Endothelial cell (in vitro differentiated cells): ENCODE data around the gene ZSWIM6. TPM values are rescaled to one million over a fixed set of nuclear protein-coding genes. Genes with fewer than 3 reads are reported as not detected.

Experiments used
- DNase-seq: peaks from one replicate; pipeline ENCODE4 v3.0.0; 2021; ENCODE audit warnings: low spot score
- H3K27ac Mint-ChIP-seq: one replicate; pipeline ENCODE4 v1.8.0; 2021; ENCODE audit warnings: mixed read lengths, inconsistent platforms; ENCODE audit not compliant: unreplicated experiment
- H3K27me3 Mint-ChIP-seq: one replicate; pipeline ENCODE4 v1.8.0; 2021; ENCODE audit warnings: mild to moderate bottlenecking, moderate library complexity, mixed read lengths, inconsistent platforms; ENCODE audit not compliant: unreplicated experiment
- H3K36me3 Mint-ChIP-seq: one replicate; pipeline ENCODE4 v1.8.0; 2021; ENCODE audit warnings: mild to moderate bottlenecking, low read depth, mixed read lengths, inconsistent platforms; ENCODE audit not compliant: unreplicated experiment
- H3K4me1 Mint-ChIP-seq: one replicate; pipeline ENCODE4 v1.8.0; 2021; ENCODE audit warnings: mild to moderate bottlenecking, mixed read lengths, inconsistent platforms; ENCODE audit not compliant: unreplicated experiment
- H3K4me3 Mint-ChIP-seq: one replicate; pipeline ENCODE4 v1.8.0; 2021; ENCODE audit warnings: mild to moderate bottlenecking, mixed read lengths, inconsistent platforms; ENCODE audit not compliant: unreplicated experiment
- H3K9me3 Mint-ChIP-seq: one replicate; pipeline ENCODE4 v1.8.0; 2021; ENCODE audit warnings: mixed read lengths, inconsistent platforms; ENCODE audit not compliant: unreplicated experiment
- total RNA-seq: library from RNA; stranded (reverse); fragmentation: NEBNext Ultra II Directional; extraction: Animal tissue kit (Norgen Biotek cat#: 25700); gene quantifications from one replicate; pipeline ENCODE4 v1.2.1, GENCODE V29; 2021; ENCODE audit not compliant: unreplicated experiment
- TF ChIP-seq, protein P1 (sequence below): fragments of 200-600 bp; sonication (generic); IDR thresholded peaks from one replicate; pipeline ENCODE4 v1.5.0; 2021; ENCODE audit warnings: antibody characterized with exemption; ENCODE audit not compliant: unreplicated experiment

ZSWIM6 gene
- total RNA-seq, 1 donor from 2014 or later: 77.0 TPM

GRCh38 chr5:61496446-61496845 lies 164.4 kb downstream of the ZSWIM6 start:
- DNase-seq: no peak
- H3K27me3 Mint-ChIP-seq: peaks cover 2% of the 10 kb centered on the region
- H3K4me3 Mint-ChIP-seq: no peak overlapping the region
- H3K9me3 Mint-ChIP-seq: no peaks in the 10 kb centered on the region
- peaks cover 32% of the 10 kb centered on the region for H3K36me3 Mint-ChIP-seq
- peaks cover 9% of the 10 kb centered on the region for H3K4me1 Mint-ChIP-seq
- H3K27ac Mint-ChIP-seq: no peak overlapping the region
- TF ChIP-seq, protein P1, sequence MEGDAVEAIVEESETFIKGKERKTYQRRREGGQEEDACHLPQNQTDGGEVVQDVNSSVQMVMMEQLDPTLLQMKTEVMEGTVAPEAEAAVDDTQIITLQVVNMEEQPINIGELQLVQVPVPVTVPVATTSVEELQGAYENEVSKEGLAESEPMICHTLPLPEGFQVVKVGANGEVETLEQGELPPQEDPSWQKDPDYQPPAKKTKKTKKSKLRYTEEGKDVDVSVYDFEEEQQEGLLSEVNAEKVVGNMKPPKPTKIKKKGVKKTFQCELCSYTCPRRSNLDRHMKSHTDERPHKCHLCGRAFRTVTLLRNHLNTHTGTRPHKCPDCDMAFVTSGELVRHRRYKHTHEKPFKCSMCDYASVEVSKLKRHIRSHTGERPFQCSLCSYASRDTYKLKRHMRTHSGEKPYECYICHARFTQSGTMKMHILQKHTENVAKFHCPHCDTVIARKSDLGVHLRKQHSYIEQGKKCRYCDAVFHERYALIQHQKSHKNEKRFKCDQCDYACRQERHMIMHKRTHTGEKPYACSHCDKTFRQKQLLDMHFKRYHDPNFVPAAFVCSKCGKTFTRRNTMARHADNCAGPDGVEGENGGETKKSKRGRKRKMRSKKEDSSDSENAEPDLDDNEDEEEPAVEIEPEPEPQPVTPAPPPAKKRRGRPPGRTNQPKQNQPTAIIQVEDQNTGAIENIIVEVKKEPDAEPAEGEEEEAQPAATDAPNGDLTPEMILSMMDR: no peak

GRCh38 chr5:61496860-61497259 lies 164.8 kb downstream of the ZSWIM6 start:
- no peak overlapping the region for H3K4me3 Mint-ChIP-seq
- H3K9me3 Mint-ChIP-seq: no peaks in the 10 kb centered on the region
- TF ChIP-seq, protein P1: no peak

GRCh38 chr5:61498121-61498520 lies 166.1 kb downstream of the ZSWIM6 start:
- Mint-ChIP-seq H3K4me1 (peaks cover 12% of the 10 kb centered on the region), H3K9me3 (no peaks in the 10 kb centered on the region), H3K4me3 (no peak overlapping the region), H3K27me3 (peaks cover 2% of the 10 kb centered on the region), H3K36me3 (peaks cover 40% of the 10 kb centered on the region), H3K27ac (no peak overlapping the region)
- TF ChIP-seq, protein P1: no peak
- no peak for DNase-seq

More at GRCh38 chr5:61496860-61497259, 164.8 kb downstream of the ZSWIM6 start:
- Mint-ChIP-seq H3K4me1 (peaks cover 10% of the 10 kb centered on the region), H3K36me3 (peaks cover 36% of the 10 kb centered on the region), H3K27ac (no peak overlapping the region), H3K27me3 (peaks cover 2% of the 10 kb centered on the region)
- DNase-seq: no peak

DNA sequence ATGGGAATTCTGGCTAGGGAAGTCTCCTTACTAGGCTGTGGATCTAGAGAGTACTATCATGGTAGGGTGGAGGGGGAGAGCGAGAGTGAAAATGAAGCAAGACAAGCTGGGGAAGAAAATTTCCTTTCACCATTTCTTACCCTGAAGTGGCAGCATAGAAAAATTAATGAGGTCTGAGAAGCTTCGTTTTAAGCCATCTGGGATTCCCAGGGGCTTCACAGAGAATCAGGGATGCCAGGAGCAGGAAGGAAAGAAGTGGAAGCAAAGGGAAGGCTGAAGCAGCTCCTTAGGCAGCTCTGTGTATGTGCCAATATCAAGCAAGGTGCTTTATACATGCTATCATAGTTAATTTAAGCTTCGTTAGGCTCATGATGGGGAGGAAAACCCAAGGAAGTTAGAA lies 169.9 kb downstream of the ZSWIM6 start:
- peaks cover 15% of the 10 kb centered on the region for H3K4me1 Mint-ChIP-seq
- H3K27me3 Mint-ChIP-seq: peaks cover 6% of the 10 kb centered on the region
- peak overlapping the region; percentile 15 for H3K27ac Mint-ChIP-seq
- no peak overlapping the region for H3K4me3 Mint-ChIP-seq
- peaks cover 54% of the 10 kb centered on the region for H3K36me3 Mint-ChIP-seq
- no peaks in the 10 kb centered on the region for H3K9me3 Mint-ChIP-seq
- no peak for DNase-seq
- TF ChIP-seq, protein P1: no peak

DNA sequence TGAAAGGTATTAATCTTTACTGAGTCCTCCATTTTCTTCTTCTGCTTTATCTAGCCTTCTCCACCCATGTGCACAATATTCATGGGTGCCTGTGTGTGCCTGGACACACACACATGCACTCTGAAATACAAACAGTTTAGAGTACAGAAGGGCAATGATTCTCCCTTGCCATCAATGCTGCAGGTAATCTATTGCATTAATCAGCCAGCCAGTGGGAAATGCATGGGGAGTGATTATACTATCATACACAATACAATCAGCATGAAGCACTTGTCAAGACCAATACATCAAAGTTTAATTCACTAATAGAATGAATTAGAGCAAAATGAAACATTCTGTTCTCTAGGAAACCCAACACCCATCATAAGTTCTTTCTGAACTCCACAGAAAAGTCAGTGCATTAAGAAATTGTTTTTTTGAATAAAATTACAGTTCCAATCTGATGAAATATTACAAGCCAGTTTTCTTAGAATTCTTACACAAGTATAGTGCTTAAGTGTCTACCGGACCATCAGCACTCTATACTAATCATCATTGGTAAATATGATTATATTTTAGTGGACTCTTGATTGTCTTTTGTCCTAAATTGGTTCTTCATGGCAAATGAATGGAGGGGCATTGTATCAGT lies 172.2 kb downstream of the ZSWIM6 start:
- H3K27ac Mint-ChIP-seq: no peak overlapping the region
- peaks cover 48% of the 10 kb centered on the region for H3K36me3 Mint-ChIP-seq
- H3K27me3 Mint-ChIP-seq: peaks cover 8% of the 10 kb centered on the region
- TF ChIP-seq, protein P1: no peak
- H3K4me3 Mint-ChIP-seq: peak overlapping the region; percentile 60
- H3K4me1 Mint-ChIP-seq: peaks cover 13% of the 10 kb centered on the region
- no peak for DNase-seq
- no peaks in the 10 kb centered on the region for H3K9me3 Mint-ChIP-seq
